Heart left ventricle (tissue), 16 donors: Measurements from ENCODE around the gene CERS1. TPM values are rescaled to one million over a fixed set of nuclear protein-coding genes. Genes with fewer than 3 reads are reported as not detected.

Experiments
- ATAC-seq, 4 donors: fragments of 200-7000 bp; cut with Tn5 transposase; one replicate each; pipeline ENCODE4 v1.9.1; 2020 to 2022; ENCODE audit warnings: moderate library complexity in 4 of 4, mild to moderate bottlenecking in 3 of 4, moderate number of reproducible peaks in 1 of 4
- DNase-seq, 5 donors: peaks; one replicate each; pipeline ENCODE4 v3.0.0-alpha.2; 2020
- H3K27ac ChIP-seq, 12 donors: fragments of 200-600 bp; sonication (generic) in 4 of 12; one replicate each; pipeline versions ENCODE4 v1.5.0 to v1.8.0; 2016 to 2022; ENCODE audit warnings: mild to moderate bottlenecking in 2 of 12
- H3K27me3 ChIP-seq, 9 donors: fragments of 200-600 bp; sonication (generic) in 2 of 9; one replicate each; pipeline versions ENCODE4 v1.5.1 to v1.8.0; 2016 to 2022; ENCODE audit warnings: mild to moderate bottlenecking in 3 of 9
- H3K36me3 ChIP-seq, 9 donors: fragments of 200-600 bp; sonication (generic) in 2 of 9; one replicate each; pipeline versions ENCODE4 v1.5.0 to v1.8.0; 2018 to 2022; ENCODE audit warnings: mild to moderate bottlenecking in 2 of 9
- H3K4me1 ChIP-seq, 12 donors: fragments of 200-600 bp; sonication (generic) in 4 of 12; one replicate each; pipeline versions ENCODE4 v1.5.0 to v1.8.0; 2016 to 2022; ENCODE audit warnings: mild to moderate bottlenecking in 3 of 12
- H3K4me3 ChIP-seq, 12 donors: fragments of 200-600 bp; sonication (generic) in 4 of 12; one replicate each; pipeline versions ENCODE4 v1.5.0 to v1.8.0; 2017 to 2022; ENCODE audit warnings: mild to moderate bottlenecking in 9 of 12, moderate library complexity in 4 of 12
- H3K9me3 ChIP-seq, 12 donors: fragments of 200-600 bp; sonication (generic) in 4 of 12; one replicate each; pipeline versions ENCODE4 v1.5.0 to v1.8.0; 2016 to 2022; ENCODE audit warnings: mild to moderate bottlenecking in 1 of 12
- POLR2A ChIP-seq, 2 donors: fragments of 450-650 bp; IDR thresholded peaks; one replicate each; pipeline ENCODE4 v1.6.1; 2017; ENCODE audit warnings: antibody characterized with exemption in 2 of 2, mild to moderate bottlenecking in 2 of 2, moderate library complexity in 2 of 2
- WGBS, 4 donors: extraction: QIAGEN DNeasy Blood & Tissue Kit in 2 of 4; methylation state at CpG; one replicate each; pipeline versions ENCODE4 v1.1.5 to v1.1.7; 2013 to 2018; 5-methylcytosine and 5-hydroxymethylcytosine counted together
- intact Hi-C, 10 donors: fragments of 100-400 bp; cut with DNase I; formaldehyde crosslinking; loops; one replicate each; pipeline versions ENCODE4 v1.11.1 to v1.14.2; 2022
- polyA plus RNA-seq, 2 donors: library from polyadenylated mRNA; stranded (reverse); fragments of 200-250 nt; gene quantifications; one replicate each; pipeline ENCODE4 v1.2.3, GENCODE V29; 2013
- total RNA-seq, 9 donors: library from RNA; depleted of rRNA in 2 of 9; stranded (reverse); fragments of >200 nt in 2 of 9; fragmentation: NEBNext Ultra II Directional in 3 of 9; extraction: Animal tissue kit (Norgen Biotek cat#: 25700) in 3 of 9; gene quantifications; one replicate each; pipeline versions ENCODE4 v1.1.0 to v1.2.4, GENCODE V29; 2016 to 2023
- TF ChIP-seq, protein P1 (sequence below), 12 donors: fragments of 200-600 bp; sonication (generic) in 4 of 12; IDR thresholded peaks; one replicate each; pipeline versions ENCODE4 v1.5.0 to v1.8.0; 2018 to 2022; ENCODE audit warnings: antibody characterized with exemption in 12 of 12, mild to moderate bottlenecking in 5 of 12
- donor health status: ischemic (EF 13 %, LVEDD 7.1; RV severe dilation, severe dysfunction).
- donor health status: healthy with polysubstance abuse.
- donor health status: DM: no; HTN: yes; CAD: no.
- donor health status: DM: no; HTN: no; CAD: no.
- donor health status: ischemic (EF 25% LVEDD 6.9; RV normal size, moderate dysfunction).
- donor health status: ischemic (EF 25% LVEDD 5.7; RV mildly dilated, moderate dysfunction).
- donor health status: healthy.
- donor health status: DM: yes; HTN: yes; CAD: no.
- donor health status: ischemic (EF 35%, LVEDD 5.7; RV mildly dilated, moderate dysfunction).
- donor health status: nonischemic (EF 11% LVEDD 7.7; RV severe dilation, severe dysfunction).
- donor health status: DM: yes; HTN: yes; CAD: no.
- donor health status: PGD.
- donor health status: ischemic (EF 29% LVEDD 5.4; RV normal size, mild dysfunction).
- donor health status: nonischemic (EF 23%, LVEDD 6.1; RV moderate dilation, normal function).

CERS1 gene
- total and polyA plus RNA-seq, 11 donors: 0.21 to 2.1 (median 0.52) TPM

DNA sequence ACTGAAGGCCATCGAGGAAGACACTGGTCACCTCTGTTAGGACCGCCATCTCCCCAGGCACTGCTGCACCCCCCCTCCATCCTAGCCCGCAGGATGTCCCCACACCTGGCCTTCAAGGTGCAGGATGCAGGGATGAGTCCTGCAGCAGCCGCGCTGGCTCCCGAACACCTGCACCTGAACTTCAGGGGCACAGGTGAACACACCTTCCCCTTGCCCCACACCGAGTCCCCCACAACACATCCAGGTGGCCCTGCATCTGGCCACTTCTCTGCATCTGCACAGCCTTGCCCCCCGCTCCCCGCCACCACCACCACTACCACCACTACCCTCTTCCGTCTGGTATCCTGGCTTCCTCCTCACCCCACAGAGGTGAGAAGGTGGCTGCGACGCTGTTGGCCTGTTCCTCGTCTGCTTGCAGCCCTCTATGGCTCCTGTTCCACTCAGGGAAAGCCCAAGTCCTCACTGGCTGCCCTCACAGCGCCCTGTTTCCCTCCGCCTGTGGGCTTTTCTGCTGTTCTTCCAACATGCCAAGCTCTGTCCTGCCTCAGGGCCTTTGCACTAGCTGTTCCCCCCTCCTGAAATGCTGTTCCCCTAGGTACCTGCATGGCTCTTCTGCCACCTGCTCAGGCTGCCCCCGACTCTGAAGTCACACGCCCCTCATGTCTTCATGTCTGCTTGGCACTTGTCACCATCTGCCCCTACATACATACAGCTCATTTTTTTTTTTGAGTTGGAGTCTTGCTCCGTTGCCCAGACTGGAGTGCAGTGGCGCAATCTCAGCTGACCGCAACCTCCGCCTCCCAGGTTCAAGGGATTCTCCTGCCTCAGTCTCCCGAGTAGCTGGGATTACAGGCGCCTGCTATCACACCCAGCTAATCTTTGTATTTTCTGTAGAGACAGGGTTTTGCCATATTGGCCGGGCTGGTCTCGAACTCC lies 1.4 kb upstream of the CERS1 start:
- Histone ChIP-seq H3K4me3 (no peak overlapping the region), H3K36me3 (peaks cover 0 to 31% (median 21%) of the 10 kb centered on the region in 9 donors), H3K27ac (no peak overlapping the region), H3K9me3 (no peaks in the 10 kb centered on the region), H3K27me3 (peaks cover 0 to 26% (median 12%) of the 10 kb centered on the region in 9 donors), H3K4me1 (peaks cover 0 to 33% (median 13%) of the 10 kb centered on the region in 12 donors)
- TF ChIP-seq, protein P1, sequence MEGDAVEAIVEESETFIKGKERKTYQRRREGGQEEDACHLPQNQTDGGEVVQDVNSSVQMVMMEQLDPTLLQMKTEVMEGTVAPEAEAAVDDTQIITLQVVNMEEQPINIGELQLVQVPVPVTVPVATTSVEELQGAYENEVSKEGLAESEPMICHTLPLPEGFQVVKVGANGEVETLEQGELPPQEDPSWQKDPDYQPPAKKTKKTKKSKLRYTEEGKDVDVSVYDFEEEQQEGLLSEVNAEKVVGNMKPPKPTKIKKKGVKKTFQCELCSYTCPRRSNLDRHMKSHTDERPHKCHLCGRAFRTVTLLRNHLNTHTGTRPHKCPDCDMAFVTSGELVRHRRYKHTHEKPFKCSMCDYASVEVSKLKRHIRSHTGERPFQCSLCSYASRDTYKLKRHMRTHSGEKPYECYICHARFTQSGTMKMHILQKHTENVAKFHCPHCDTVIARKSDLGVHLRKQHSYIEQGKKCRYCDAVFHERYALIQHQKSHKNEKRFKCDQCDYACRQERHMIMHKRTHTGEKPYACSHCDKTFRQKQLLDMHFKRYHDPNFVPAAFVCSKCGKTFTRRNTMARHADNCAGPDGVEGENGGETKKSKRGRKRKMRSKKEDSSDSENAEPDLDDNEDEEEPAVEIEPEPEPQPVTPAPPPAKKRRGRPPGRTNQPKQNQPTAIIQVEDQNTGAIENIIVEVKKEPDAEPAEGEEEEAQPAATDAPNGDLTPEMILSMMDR (IDR thresholded peaks at IDR 0.05): no peak
- no peak for TF ChIP-seq POLR2A (IDR thresholded peaks at IDR 0.05)
- no peak for ATAC-seq
- intact Hi-C loops: loop anchor here in 2 of 10 donors (10.0 kb wide), 1 partner anchor 87 kb away; no protein-coding TSS in a partner anchor
- 95 to 97% (median 95%) methylated on average over 19 to 25 of the region's 25 CpGs for WGBS, 4 donors
- peak in 1 of 5 donors; percentile 14 for DNase-seq

- no peak for TF ChIP-seq POLR2A (IDR thresholded peaks at IDR 0.05)
- TF ChIP-seq, protein P1 (IDR thresholded peaks at IDR 0.05): no peak
- peaks cover 0 to 33% (median 13%) of the 10 kb centered on the region in 12 donors for H3K4me1 ChIP-seq
- peaks cover 0 to 27% (median 20%) of the 10 kb centered on the region in 9 donors for H3K36me3 ChIP-seq
- H3K9me3 ChIP-seq: no peaks in the 10 kb centered on the region
- DNase-seq (peak in 1 of 5 donors; percentile 20), ATAC-seq (no peak)
- H3K27me3 ChIP-seq: peaks cover 0 to 26% (median 12%) of the 10 kb centered on the region in 9 donors
- intact Hi-C loops: loop anchor here in 2 of 10 donors (10.0 kb wide), 1 partner anchor 88 kb away; no protein-coding TSS in a partner anchor
- H3K27ac ChIP-seq: no peak overlapping the region
- peak overlapping the region in 6 of 12 donors; percentile 25 to 53 (median 28) for H3K4me3 ChIP-seq
- WGBS, 4 donors: 18 to 41% (median 27%) methylated on average over 17 to 33 of the region's 33 CpGs
Observed at GRCh38 chr19:18896421-18896841, 473 bp upstream of the CERS1 start.

GRCh38 chr19:18895038-18895823 lies 727 bp downstream of the CERS1 start:
- H3K4me1 ChIP-seq: peaks cover 0 to 33% (median 13%) of the 10 kb centered on the region in 12 donors
- no peaks in the 10 kb centered on the region for H3K9me3 ChIP-seq
- ATAC-seq: peak in 3 of 4 donors; percentile 36 to 55 (median 44)
- TF ChIP-seq POLR2A (IDR thresholded peaks at IDR 0.05): no peak
- TF ChIP-seq, protein P1 (IDR thresholded peaks at IDR 0.05): peak in 9 of 12 donors; percentile 12 to 51 (median 27)
- H3K4me3 ChIP-seq: peak overlapping the region in 11 of 12 donors; percentile 31 to 64 (median 53)
- DNase-seq: peak in 2 of 5 donors; percentile 46 to 48
- H3K27ac ChIP-seq: peak overlapping the region in 2 of 12 donors; percentile 2 to 45
- peaks cover 0 to 26% (median 12%) of the 10 kb centered on the region in 9 donors for H3K27me3 ChIP-seq
- WGBS, 4 donors: 0 to 1% (median 1%) methylated on average over 34 to 72 of the region's 72 CpGs
- H3K36me3 ChIP-seq: peaks cover 0 to 17% (median 10%) of the 10 kb centered on the region in 9 donors
- intact Hi-C loops: loop anchor here in 2 of 10 donors (10.0 kb wide), 1 partner anchor 90 kb away; no protein-coding TSS in a partner anchor
